PC-9 (cell line): ENCODE data around the gene OLIG2. TPM values are rescaled to one million over a fixed set of nuclear protein-coding genes. Genes with fewer than 3 reads are reported as not detected.

ENCODE experiments used
- BruUV-seq: library from RNA; stranded (reverse); fragments of 400-500 nt; replicated peaks from 2 replicates; lab custom pipeline; 2021; lab: Mats Ljungman, UMichigan
- CTCF ChIA-PET: fragments of 300-600 bp; sonication (Branson Sonifier 250); formaldehyde crosslinking; loops from one replicate; lab custom pipeline; 2022; ENCODE audit warnings: antibody characterized with exemption; lab: Charles Lee
- POLR2A ChIA-PET: fragments of 300-600 bp; sonication (Branson Sonifier 250); formaldehyde crosslinking; loops from one replicate; lab custom pipeline; 2022; ENCODE audit warnings: antibody characterized with exemption; ENCODE audit not compliant: unreplicated experiment; lab: Charles Lee
- DNase-seq, 2 experiments: peaks; one replicate each; pipeline versions ENCODE4 v3.0.0 to v3.0.0-alpha.2; 2015 to 2022; ENCODE audit warnings: mixed read lengths in 1 of 2
- H2AFZ ChIP-seq: fragments of 200-600 bp; sonication (generic); 2 replicates; pipeline ENCODE4 v1.8.1; 2017; ENCODE audit warnings: antibody characterized with exemption
- H3F3A ChIP-seq: fragments of 200-600 bp; sonication (generic); 2 replicates; pipeline ENCODE4 v1.8.1; 2017; ENCODE audit warnings: antibody characterized with exemption, mild to moderate bottlenecking, low read depth; ENCODE audit not compliant: insufficient read depth
- H3K27ac ChIP-seq: fragments of 200-600 bp; sonication (generic); 2 replicates; pipeline ENCODE4 v1.6.1; 2016; ENCODE audit warnings: mixed run types
- H3K27me3 ChIP-seq: fragments of 200-600 bp; sonication (generic); 2 replicates; pipeline ENCODE4 v1.6.1; 2016; ENCODE audit warnings: low read depth, mixed run types; ENCODE audit not compliant: insufficient read depth
- H3K36me3 ChIP-seq: fragments of 200-600 bp; sonication (generic); 2 replicates; pipeline ENCODE4 v1.6.1; 2016; ENCODE audit warnings: low read depth, mixed run types
- H3K4me1 ChIP-seq: fragments of 200-600 bp; sonication (generic); replicated peaks from 2 replicates; pipeline ENCODE4 v1.6.1; 2016; ENCODE audit warnings: mixed run types; ENCODE audit not compliant: insufficient read depth
- H3K4me2 ChIP-seq: fragments of 200-600 bp; sonication (generic); 2 replicates; pipeline ENCODE4 v1.6.1; 2017; ENCODE audit warnings: mixed run types
- H3K4me3 ChIP-seq: fragments of 200-600 bp; sonication (generic); 2 replicates; pipeline ENCODE4 v1.6.1; 2016; ENCODE audit warnings: mixed run types
- H3K79me2 ChIP-seq: fragments of 200-600 bp; sonication (generic); 2 replicates; pipeline ENCODE4 v1.6.1; 2017; ENCODE audit warnings: low read depth, mixed run types
- H3K9me2 ChIP-seq: fragments of 200-600 bp; sonication (generic); 2 replicates; pipeline ENCODE4 v1.8.1; 2017; ENCODE audit warnings: mild to moderate bottlenecking; ENCODE audit not compliant: insufficient read depth
- H3K9me3 ChIP-seq: fragments of 200-600 bp; sonication (generic); 2 replicates; pipeline ENCODE4 v1.8.1; 2016; ENCODE audit warnings: low read depth; ENCODE audit not compliant: insufficient read depth
- H4K20me1 ChIP-seq: fragments of 200-600 bp; sonication (generic); 2 replicates; pipeline ENCODE4 v1.8.1; 2017; ENCODE audit not compliant: insufficient read depth
- CTCF ChIP-seq: fragments of 200-600 bp; sonication (generic); conservative IDR thresholded peaks from 2 replicates; pipeline ENCODE4 v1.6.1; 2017; ENCODE audit warnings: mixed run types, antibody characterized with exemption, mild to moderate bottlenecking, moderate library complexity
- EZH2 ChIP-seq: fragments of 200-600 bp; sonication (generic); IDR thresholded peaks from 2 replicates; pipeline ENCODE4 v1.8.0; 2017; ENCODE audit warnings: antibody characterized with exemption, low read depth
- intact Hi-C: fragments of 100-400 bp; cut with micrococcal nuclease; formaldehyde crosslinking; loops from one replicate; pipeline ENCODE4 v1.10.0; 2022; ENCODE audit not compliant: unreplicated experiment
- total RNA-seq: library from RNA; stranded (reverse); gene quantifications from 2 replicates; pipeline ENCODE4 v1.2.3, GENCODE V29; 2021

The OLIG2 gene
- total RNA-seq, 1 experiment from 2014 or later: not detected

- no peak overlapping the region for H3K4me3 ChIP-seq
- H3K4me2 ChIP-seq: no peak overlapping the region
- CTCF ChIA-PET: no interaction called here
- H4K20me1 ChIP-seq: no peaks in the 10 kb centered on the region
- H3K27me3 ChIP-seq: peaks cover 39% of the 10 kb centered on the region
- no peaks in the 10 kb centered on the region for H3K79me2 ChIP-seq
- no peaks in the 10 kb centered on the region for H3K9me3 ChIP-seq
- POLR2A ChIA-PET: no interaction called here
- intact Hi-C loops: no loop called here
- TF ChIP-seq EZH2 (0 out of 2 replicates have a peak, but pooled peaks have one; percentile 42), CTCF (no peak)
- DNase-seq: no peak
- no peaks in the 10 kb centered on the region for H3K36me3 ChIP-seq
- no peak overlapping the region for H2AFZ ChIP-seq
- H3K9me2 ChIP-seq: no peaks in the 10 kb centered on the region
- no peak overlapping the region for H3K27ac ChIP-seq
- H3F3A ChIP-seq: no peaks in the 10 kb centered on the region
- H3K4me1 ChIP-seq: no peaks in the 10 kb centered on the region
- no TSS peak for BruUV-seq
Observed at GRCh38 chr21:33022489-33022827, 3.3 kb upstream of the OLIG2 start.

GRCh38 chr21:33022828-33023573 is 2.7 kb upstream of the OLIG2 start:
- no peak for TF ChIP-seq CTCF
- no peaks in the 10 kb centered on the region for H3F3A ChIP-seq
- H3K79me2 ChIP-seq: no peaks in the 10 kb centered on the region
- H3K4me2 ChIP-seq: no peak overlapping the region
- no peaks in the 10 kb centered on the region for H4K20me1 ChIP-seq
- no peak overlapping the region for H3K27ac ChIP-seq
- POLR2A ChIA-PET: no interaction called here
- H3K4me3 ChIP-seq: no peak overlapping the region
- no peaks in the 10 kb centered on the region for H3K36me3 ChIP-seq
- intact Hi-C loops: no loop called here
- H3K27me3 ChIP-seq: peaks cover 39% of the 10 kb centered on the region
- no peaks in the 10 kb centered on the region for H3K4me1 ChIP-seq
- no peaks in the 10 kb centered on the region for H3K9me3 ChIP-seq
- H2AFZ ChIP-seq: no peak overlapping the region
- CTCF ChIA-PET: no interaction called here
- no TSS peak for BruUV-seq
- DNase-seq: no peak
- no peaks in the 10 kb centered on the region for H3K9me2 ChIP-seq

GRCh38 chr21:33023574-33024200 is 2.0 kb upstream of the OLIG2 start:
- ChIA-PET CTCF (no interaction called here), POLR2A (no interaction called here)
- no peak for TF ChIP-seq EZH2
- no peak for TF ChIP-seq CTCF
- H3K4me1 ChIP-seq: no peaks in the 10 kb centered on the region
- no peaks in the 10 kb centered on the region for H3K9me2 ChIP-seq
- no peak overlapping the region for H3K4me2 ChIP-seq
- H3K9me3 ChIP-seq: no peaks in the 10 kb centered on the region
- no peaks in the 10 kb centered on the region for H4K20me1 ChIP-seq
- no peaks in the 10 kb centered on the region for H3F3A ChIP-seq
- no peak overlapping the region for H3K27ac ChIP-seq
- no peak overlapping the region for H3K4me3 ChIP-seq
- no TSS peak for BruUV-seq
- no peak for DNase-seq
- H3K79me2 ChIP-seq: no peaks in the 10 kb centered on the region
- intact Hi-C loops: no loop called here
- H3K27me3 ChIP-seq: peaks cover 45% of the 10 kb centered on the region
- H3K36me3 ChIP-seq: no peaks in the 10 kb centered on the region
- no peak overlapping the region for H2AFZ ChIP-seq
